PC-3 (cell line): ENCODE data around the gene PSMD4. TPM values are rescaled to one million over a fixed set of nuclear protein-coding genes. Genes with fewer than 3 reads are reported as not detected.

Source experiments
- ATAC-seq: fragments of 200-7000 bp; cut with Tn5 transposase; 2 replicates; pipeline ENCODE4 v1.9.1; 2020; ENCODE audit warnings: mild to moderate bottlenecking, moderate library complexity
- BruUV-seq: library from RNA; stranded (reverse); fragments of 400-500 nt; replicated peaks from 2 replicates; lab custom pipeline; 2021; lab: Mats Ljungman, UMichigan
- CTCF ChIA-PET: fragments of 300-600 bp; sonication (Branson Sonifier 250); formaldehyde crosslinking; loops from one replicate; lab custom pipeline; 2022; ENCODE audit warnings: antibody characterized with exemption; lab: Charles Lee
- POLR2A ChIA-PET: fragments of 300-600 bp; sonication (Branson Sonifier 250); formaldehyde crosslinking; loops from one replicate; lab custom pipeline; 2022; ENCODE audit warnings: antibody characterized with exemption; ENCODE audit not compliant: unreplicated experiment; lab: Charles Lee
- DNase-seq: peaks from one replicate; pipeline ENCODE4 v3.0.0-alpha.2; 2015
- H2AFZ ChIP-seq: fragments of 300-600 bp; sonication (generic); 2 replicates; pipeline ENCODE4 v1.6.0; 2016; ENCODE audit warnings: antibody characterized with exemption, low read length
- H3F3A ChIP-seq: fragments of 300-600 bp; sonication (generic); one replicate; pipeline ENCODE4 v1.6.0; 2017; ENCODE audit warnings: antibody characterized with exemption, low read length, control low read depth, mild to moderate bottlenecking; ENCODE audit not compliant: unreplicated experiment
- H3K27ac ChIP-seq: fragments of 300-600 bp; sonication (generic); 2 replicates; pipeline ENCODE4 v1.5.1; 2016; ENCODE audit warnings: mild to moderate bottlenecking, low read length
- H3K27me3 ChIP-seq: fragments of 300-600 bp; sonication (generic); 2 replicates; pipeline ENCODE4 v1.6.1; 2016; ENCODE audit warnings: low read length, mixed read lengths
- H3K36me3 ChIP-seq: fragments of 300-600 bp; sonication (generic); 2 replicates; pipeline ENCODE4 v1.6.1; 2016; ENCODE audit warnings: low read depth, mixed run types, low read length, mixed read lengths
- H3K4me1 ChIP-seq: fragments of 300-600 bp; sonication (generic); 2 replicates; pipeline ENCODE4 v1.5.1; 2016; ENCODE audit warnings: low read length; ENCODE audit not compliant: insufficient read depth
- H3K4me2 ChIP-seq: fragments of 300-600 bp; sonication (generic); 2 replicates; pipeline ENCODE4 v1.6.0; 2016; ENCODE audit warnings: low read length
- H3K4me3 ChIP-seq: fragments of 300-600 bp; sonication (generic); 2 replicates; pipeline ENCODE4 v1.5.1; 2016; ENCODE audit warnings: mild to moderate bottlenecking, low read length, mixed read lengths
- H3K79me2 ChIP-seq: fragments of 300-600 bp; sonication (generic); 2 replicates; pipeline ENCODE4 v1.6.1; 2017; ENCODE audit warnings: low read length, mixed read lengths
- H3K9ac ChIP-seq: fragments of 300-600 bp; sonication (generic); 2 replicates; pipeline ENCODE4 v1.6.0; 2016; ENCODE audit warnings: mild to moderate bottlenecking, low read length
- H3K9me2 ChIP-seq: fragments of 300-600 bp; sonication (generic); replicated peaks from 2 replicates; pipeline ENCODE4 v1.6.1; 2016; ENCODE audit warnings: mixed run types, low read length, mixed read lengths
- H3K9me3 ChIP-seq: fragments of 300-600 bp; sonication (generic); 2 replicates; pipeline ENCODE4 v1.6.1; 2016; ENCODE audit warnings: low read length, mixed read lengths
- H4K20me1 ChIP-seq: fragments of 300-600 bp; sonication (generic); 2 replicates; pipeline ENCODE4 v1.6.1; 2016; ENCODE audit warnings: low read length, mixed read lengths
- CTCF ChIP-seq: fragments of 300-600 bp; sonication (generic); conservative IDR thresholded peaks from 2 replicates; pipeline ENCODE4 v1.5.1; 2017; ENCODE audit warnings: antibody characterized with exemption, low read depth, mild to moderate bottlenecking, low read length
- EZH2 ChIP-seq: fragments of 300-600 bp; sonication (generic); IDR thresholded peaks from one replicate; pipeline ENCODE4 v1.6.1; 2017; ENCODE audit warnings: antibody characterized with exemption, mild to moderate bottlenecking, low read length; ENCODE audit not compliant: unreplicated experiment
- EZH2phosphoT487 ChIP-seq: fragments of 300-600 bp; sonication (generic); IDR thresholded peaks from 2 replicates; pipeline ENCODE4 v1.6.1; 2018; ENCODE audit warnings: mild to moderate bottlenecking, antibody characterized with exemption, low read length, borderline replicate concordance
- intact Hi-C: fragments of 100-400 bp; cut with micrococcal nuclease; formaldehyde crosslinking; loops from 2 replicates; pipeline ENCODE4 v1.9.0; 2023
- total RNA-seq: library from RNA; depleted of rRNA; stranded (reverse); fragments of >200 nt; gene quantifications from 2 replicates; pipeline ENCODE4 v1.2.3, GENCODE V29; 2014

Gene PSMD4
- total RNA-seq, 1 experiment from 2014 or later, result 404 TPM

- Histone ChIP-seq H3K4me2 (no peak overlapping the region), H3K27ac (no peak overlapping the region), H3K9ac (no peak overlapping the region), H3K36me3 (peaks cover 69% of the 10 kb centered on the region), H3K79me2 (no peaks in the 10 kb centered on the region), H3K4me1 (no peaks in the 10 kb centered on the region), H4K20me1 (no peaks in the 10 kb centered on the region), H3K4me3 (no peak overlapping the region), H3K9me3 (no peaks in the 10 kb centered on the region), H3K9me2 (no peaks in the 10 kb centered on the region), H3F3A (no peaks in the 10 kb centered on the region), H3K27me3 (no peaks in the 10 kb centered on the region), H2AFZ (no peak overlapping the region)
- ChIA-PET POLR2A (interaction anchor here (0.6 kb wide), 1 partner anchor 79 kb away, joined by 11 read pairs; no protein-coding TSS in a partner anchor), CTCF (no interaction called here)
- ATAC-seq, result no peak
- intact Hi-C loops, result no loop called here
- no peak for TF ChIP-seq CTCF
- TF ChIP-seq EZH2phosphoT487, result no peak
- TF ChIP-seq EZH2, result no peak
- no peak for DNase-seq
- no TSS peak for BruUV-seq
Measured at GRCh38 chr1:151294742-151295462, 40.4 kb downstream of the PSMD4 start.

- Histone ChIP-seq H3K4me1 (peaks cover 45% of the 10 kb centered on the region), H2AFZ (no peak overlapping the region), H3F3A (peaks cover 17% of the 10 kb centered on the region), H3K27ac (no peak overlapping the region), H3K9me2 (no peaks in the 10 kb centered on the region), H3K9ac (no peak overlapping the region), H3K36me3 (peaks cover 60% of the 10 kb centered on the region), H3K4me3 (no peak overlapping the region), H3K4me2 (no peak overlapping the region), H3K27me3 (no peaks in the 10 kb centered on the region), H4K20me1 (peaks cover 16% of the 10 kb centered on the region), H3K79me2 (peaks cover 49% of the 10 kb centered on the region), H3K9me3 (no peaks in the 10 kb centered on the region)
- no peak for TF ChIP-seq CTCF
- no peak for TF ChIP-seq EZH2
- no peak for TF ChIP-seq EZH2phosphoT487
- ChIA-PET POLR2A (no interaction called here), CTCF (interaction anchor here (0.6 kb wide), 1 partner anchor 252 kb away, joined by 5 read pairs; no protein-coding TSS in a partner anchor)
- intact Hi-C loops, result no loop called here
- no peak for ATAC-seq
- no peak for DNase-seq
- no TSS peak for BruUV-seq
Measured at GRCh38 chr1:151309811-151310323, 55.3 kb downstream of the PSMD4 start.

- no peaks in the 10 kb centered on the region for H3K9me3 ChIP-seq
- H3K79me2 ChIP-seq, result peaks cover 59% of the 10 kb centered on the region
- H3K9me2 ChIP-seq, result no peaks in the 10 kb centered on the region
- H3K9ac ChIP-seq, result no peak overlapping the region
- peaks cover 58% of the 10 kb centered on the region for H3K36me3 ChIP-seq
- intact Hi-C loops, result loop anchor here (1.0 kb wide), 2 partner anchors 16 to 29 kb away; partner anchors contain the start of genes PI4KB and ZNF687
- no peak for ATAC-seq
- BruUV-seq, result no TSS peak
- POLR2A ChIA-PET, result interaction anchor here (0.6 to 0.9 kb wide), 3 partner anchors 14 to 57 kb away, joined by 5 to 27 read pairs (median 7); partner anchors contain the start of genes PI4KB and PSMD4
- peaks cover 17% of the 10 kb centered on the region for H3F3A ChIP-seq
- H3K27me3 ChIP-seq, result no peaks in the 10 kb centered on the region
- H3K4me2 ChIP-seq, result peak overlapping the region; percentile 69
- H3K27ac ChIP-seq, result peak overlapping the region; percentile 57
- H3K4me1 ChIP-seq, result peaks cover 51% of the 10 kb centered on the region
- no peak overlapping the region for H2AFZ ChIP-seq
- DNase-seq, result no peak
- TF ChIP-seq EZH2 (no peak), CTCF (no peak)
- no peak overlapping the region for H3K4me3 ChIP-seq
- H4K20me1 ChIP-seq, result peaks cover 16% of the 10 kb centered on the region
- CTCF ChIA-PET, result interaction anchor here (1.0 to 1.9 kb wide), 4 partner anchors 10 to 30 kb away, joined by 4 to 17 read pairs (median 10); no protein-coding TSS in a partner anchor
Measured at GRCh38 chr1:151311011-151311410, 56.5 kb downstream of the PSMD4 start.
